Colonic mucosa (tissue), 4 donors: ENCODE results near the gene NBEA. TPM values are rescaled to one million over a fixed set of nuclear protein-coding genes. Genes with fewer than 3 reads are reported as not detected.

Source experiments
- DNase-seq: peaks from one replicate; pipeline ENCODE4 v3.0.0-alpha.2; 2020
- H3K27ac ChIP-seq: fragments of 200-600 bp; one replicate; pipeline ENCODE4 v1.8.0; 2021
- H3K27me3 ChIP-seq: fragments of 200-600 bp; one replicate; pipeline ENCODE4 v1.8.0; 2021
- H3K36me3 ChIP-seq: fragments of 200-600 bp; one replicate; pipeline ENCODE4 v1.8.0; 2021
- H3K4me1 ChIP-seq: fragments of 200-600 bp; one replicate; pipeline ENCODE4 v1.8.0; 2021; ENCODE audit warnings: mild to moderate bottlenecking
- H3K4me3 ChIP-seq: fragments of 200-600 bp; one replicate; pipeline ENCODE4 v1.8.0; 2021
- H3K9ac ChIP-seq, 2 donors: one replicate each; pipeline ENCODE4 v1.7.0; 2013; ENCODE audit warnings: control low read depth in 2 of 2, low read depth in 2 of 2, low read length in 2 of 2
- H3K9me3 ChIP-seq: fragments of 200-600 bp; one replicate; pipeline ENCODE4 v1.8.0; 2021
- intact Hi-C: fragments of 100-400 bp; cut with DNase I; formaldehyde crosslinking; loops from one replicate; pipeline ENCODE4 v1.14.1; 2022
- total RNA-seq, 2 donors: library from RNA; stranded (reverse); fragmentation: NEBNext Ultra II Directional in 1 of 2; extraction: Animal tissue kit (Norgen Biotek cat#: 25700) in 1 of 2; gene quantifications; one replicate each; pipeline ENCODE4 v1.2.1, GENCODE V29; 2021
- TF ChIP-seq, protein P1 (sequence below): fragments of 200-600 bp; IDR thresholded peaks from one replicate; pipeline ENCODE4 v1.8.0; 2022; ENCODE audit warnings: antibody characterized with exemption, mild to moderate bottlenecking
- donor health status: healthy.
- donor health status: DM: no; HTN: no; CAD: no.
- donor health status: DM: no; HTN: no; CAD: no.

NBEA gene
- total RNA-seq, 2 donors from 2014 or later = 1.9 to 5.5 TPM

DNA sequence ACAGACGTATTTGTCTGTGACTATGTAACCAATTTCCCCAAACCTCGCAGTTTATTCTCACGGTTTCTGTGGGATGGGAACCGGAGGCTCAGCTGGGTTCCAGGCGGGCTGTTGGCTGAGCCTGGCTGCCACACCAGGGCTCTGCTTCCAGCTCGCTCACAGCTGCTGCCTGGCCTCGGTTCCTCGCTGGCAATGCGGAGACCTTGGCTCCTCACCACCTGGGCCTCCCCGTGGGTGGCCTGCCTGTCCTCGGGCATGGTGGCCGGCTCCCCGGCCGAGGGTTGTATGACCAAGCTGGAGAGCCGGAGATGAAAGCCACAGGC is 753.3 kb downstream of the NBEA start:
- no peaks in the 10 kb centered on the region for H3K4me1 ChIP-seq

DNA sequence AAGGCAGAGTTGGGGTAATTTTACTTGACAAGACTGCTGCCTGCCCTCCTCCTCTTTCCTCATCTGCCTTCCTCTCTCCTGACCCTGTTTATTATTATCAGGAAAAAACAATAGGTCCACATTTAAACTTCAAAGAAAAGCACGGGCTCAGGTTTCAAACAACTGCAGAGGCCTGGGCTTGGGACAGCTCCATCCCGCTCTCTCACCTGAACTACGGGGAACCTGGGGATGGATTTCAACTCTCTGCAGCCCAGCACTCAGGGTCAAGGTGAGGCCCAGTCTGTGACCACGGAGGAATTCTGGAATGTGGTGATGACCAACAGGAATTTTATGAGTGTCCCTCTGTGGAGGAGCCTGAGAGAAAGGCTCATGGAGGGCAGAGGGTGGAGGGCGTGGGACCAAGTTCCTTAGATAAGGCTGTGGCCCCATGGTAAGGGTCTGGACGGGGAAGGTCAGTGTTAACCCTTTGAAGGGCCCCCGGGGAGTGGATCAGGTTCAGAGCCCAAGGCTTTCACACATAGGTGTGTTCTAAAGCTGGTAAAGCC is 755.2 kb downstream of the NBEA start:
- Histone ChIP-seq H3K4me1 (no peaks in the 10 kb centered on the region), H3K9ac (no peak overlapping the region), H3K27me3 (no peaks in the 10 kb centered on the region), H3K9me3 (no peaks in the 10 kb centered on the region), H3K4me3 (no peak overlapping the region), H3K27ac (no peak overlapping the region), H3K36me3 (no peaks in the 10 kb centered on the region)
- intact Hi-C loops = no loop called here
- TF ChIP-seq, protein P1, sequence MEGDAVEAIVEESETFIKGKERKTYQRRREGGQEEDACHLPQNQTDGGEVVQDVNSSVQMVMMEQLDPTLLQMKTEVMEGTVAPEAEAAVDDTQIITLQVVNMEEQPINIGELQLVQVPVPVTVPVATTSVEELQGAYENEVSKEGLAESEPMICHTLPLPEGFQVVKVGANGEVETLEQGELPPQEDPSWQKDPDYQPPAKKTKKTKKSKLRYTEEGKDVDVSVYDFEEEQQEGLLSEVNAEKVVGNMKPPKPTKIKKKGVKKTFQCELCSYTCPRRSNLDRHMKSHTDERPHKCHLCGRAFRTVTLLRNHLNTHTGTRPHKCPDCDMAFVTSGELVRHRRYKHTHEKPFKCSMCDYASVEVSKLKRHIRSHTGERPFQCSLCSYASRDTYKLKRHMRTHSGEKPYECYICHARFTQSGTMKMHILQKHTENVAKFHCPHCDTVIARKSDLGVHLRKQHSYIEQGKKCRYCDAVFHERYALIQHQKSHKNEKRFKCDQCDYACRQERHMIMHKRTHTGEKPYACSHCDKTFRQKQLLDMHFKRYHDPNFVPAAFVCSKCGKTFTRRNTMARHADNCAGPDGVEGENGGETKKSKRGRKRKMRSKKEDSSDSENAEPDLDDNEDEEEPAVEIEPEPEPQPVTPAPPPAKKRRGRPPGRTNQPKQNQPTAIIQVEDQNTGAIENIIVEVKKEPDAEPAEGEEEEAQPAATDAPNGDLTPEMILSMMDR = no peak
- DNase-seq = no peak

More for the DNA sequence above, 753.3 kb downstream of the NBEA start:
- TF ChIP-seq, protein P1 = no peak
- DNase-seq = no peak
- no peak overlapping the region for H3K9ac ChIP-seq
- no peak overlapping the region for H3K27ac ChIP-seq
- H3K36me3 ChIP-seq = no peaks in the 10 kb centered on the region
- H3K9me3 ChIP-seq = no peaks in the 10 kb centered on the region
- H3K27me3 ChIP-seq = no peaks in the 10 kb centered on the region
- H3K4me3 ChIP-seq = no peak overlapping the region
- intact Hi-C loops = no loop called here

DNA sequence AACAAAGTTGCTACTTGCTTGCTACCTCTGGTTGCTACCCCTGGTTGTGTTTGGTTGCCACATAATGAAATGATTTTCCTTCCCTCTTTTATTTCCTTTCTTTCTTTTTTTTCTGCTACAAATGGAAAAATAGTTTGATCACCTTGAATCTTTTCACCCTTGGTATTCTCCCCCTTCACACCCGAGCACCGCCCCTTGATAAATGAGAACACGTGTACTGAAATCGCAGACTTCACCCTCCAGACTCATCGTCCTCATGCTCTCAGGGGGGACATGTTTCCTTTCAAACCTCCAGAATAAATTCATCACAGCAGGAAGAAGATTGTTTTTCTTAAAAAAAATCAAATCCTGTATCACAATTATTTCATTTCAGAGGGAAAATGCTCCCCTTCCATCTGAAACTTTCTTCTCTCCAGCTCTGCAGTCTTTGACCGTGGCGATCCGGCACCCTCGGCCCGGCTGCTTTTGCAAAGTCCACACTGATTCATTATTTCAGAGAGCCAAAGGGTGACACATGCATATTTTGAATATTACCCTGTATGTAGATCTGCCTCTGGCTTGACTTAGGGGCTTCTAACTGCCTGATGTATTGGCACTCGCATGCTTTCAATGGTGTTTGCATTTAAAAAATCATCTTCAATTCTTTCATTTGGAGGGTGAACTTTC is 757.0 kb downstream of the NBEA start:
- Histone ChIP-seq H3K4me3 (no peak overlapping the region), H3K4me1 (no peaks in the 10 kb centered on the region), H3K27me3 (no peaks in the 10 kb centered on the region), H3K36me3 (no peaks in the 10 kb centered on the region), H3K9ac (no peak overlapping the region), H3K27ac (no peak overlapping the region), H3K9me3 (no peaks in the 10 kb centered on the region)
- intact Hi-C loops = no loop called here
- TF ChIP-seq, protein P1 = no peak
- no peak for DNase-seq

DNA sequence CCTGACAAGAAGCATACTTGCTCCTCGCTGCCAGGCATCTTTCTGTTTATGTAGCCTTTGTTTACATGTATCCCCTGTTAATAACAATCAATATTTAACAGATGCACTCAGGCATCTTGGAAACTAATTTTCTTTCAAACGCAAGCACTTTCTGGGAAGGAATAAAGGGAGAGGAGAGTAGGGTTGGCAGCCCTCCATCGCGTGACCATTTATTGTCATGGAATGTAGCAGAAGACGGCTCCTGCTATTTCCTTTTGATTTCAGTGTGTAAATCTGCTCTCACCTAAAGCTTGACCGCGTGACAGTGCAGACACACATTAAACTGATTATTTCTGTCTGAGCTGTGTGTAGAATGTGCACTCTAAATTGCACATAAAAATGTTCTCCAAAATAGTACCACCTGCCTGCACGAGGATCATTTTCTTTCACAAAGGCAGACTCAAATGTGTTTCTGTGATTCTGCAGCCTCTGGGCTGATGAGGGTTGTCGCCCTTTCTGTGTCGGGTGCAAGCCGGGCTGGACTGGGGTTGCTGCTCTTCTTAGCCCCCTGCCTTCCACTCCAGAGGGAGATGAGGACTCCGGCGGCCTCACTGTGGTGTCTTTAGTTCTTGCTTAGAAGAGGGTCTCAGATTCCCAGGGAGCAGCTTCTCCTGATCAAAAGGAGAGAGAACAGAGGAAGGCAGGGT is 757.9 kb downstream of the NBEA start:
- DNase-seq = no peak
- TF ChIP-seq, protein P1 = no peak

DNA sequence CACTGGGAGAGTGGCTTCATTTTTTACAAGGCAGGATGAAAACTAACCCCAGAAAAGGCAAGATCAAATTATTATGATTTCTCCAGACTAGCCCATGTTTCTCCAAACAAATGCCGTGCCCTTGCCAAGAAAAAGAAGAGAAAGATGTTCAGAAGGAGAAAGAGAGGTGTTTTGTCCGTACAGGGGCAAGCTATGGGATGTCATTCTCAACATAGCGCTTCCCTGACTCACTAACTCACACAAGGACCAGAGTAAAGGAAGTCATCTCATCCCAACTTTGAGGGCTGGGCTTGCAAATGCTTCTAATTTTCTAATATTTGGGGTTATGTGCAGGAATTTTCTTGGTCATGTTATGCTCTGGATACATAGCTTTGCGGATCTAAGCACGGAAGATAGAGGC is 758.6 kb downstream of the NBEA start:
- H3K27ac ChIP-seq = no peak overlapping the region
- no peaks in the 10 kb centered on the region for H3K4me1 ChIP-seq

More for the DNA sequence above, 757.9 kb downstream of the NBEA start:
- intact Hi-C loops = no loop called here
- Histone ChIP-seq H3K36me3 (no peaks in the 10 kb centered on the region), H3K9me3 (no peaks in the 10 kb centered on the region), H3K27ac (no peak overlapping the region), H3K4me3 (no peak overlapping the region), H3K4me1 (no peaks in the 10 kb centered on the region), H3K9ac (no peak overlapping the region), H3K27me3 (no peaks in the 10 kb centered on the region)

More for the DNA sequence above, 758.6 kb downstream of the NBEA start:
- no peaks in the 10 kb centered on the region for H3K36me3 ChIP-seq
- intact Hi-C loops = no loop called here
- TF ChIP-seq, protein P1 = no peak
- no peak for DNase-seq
- no peak overlapping the region for H3K4me3 ChIP-seq
- H3K9ac ChIP-seq = no peak overlapping the region
- no peaks in the 10 kb centered on the region for H3K9me3 ChIP-seq
- no peaks in the 10 kb centered on the region for H3K27me3 ChIP-seq
